Suprapubic skin (tissue), 4 donors: ENCODE measurements around the gene KLHDC9. TPM values are rescaled to one million over a fixed set of nuclear protein-coding genes. Genes with fewer than 3 reads are reported as not detected.

ENCODE experiments used
- DNase-seq, 2 donors: peaks; one replicate each; pipeline ENCODE4 v3.0.0-alpha.2; 2019; ENCODE audit warnings: low spot score in 2 of 2
- H3K27ac ChIP-seq: fragments of 200-600 bp; sonication (generic); one replicate; pipeline ENCODE4 v1.5.1; 2019
- H3K27me3 ChIP-seq: fragments of 200-600 bp; sonication (generic); one replicate; pipeline ENCODE4 v1.5.1; 2019
- H3K36me3 ChIP-seq: fragments of 200-600 bp; sonication (generic); one replicate; pipeline ENCODE4 v1.5.1; 2019
- H3K4me1 ChIP-seq: fragments of 200-600 bp; sonication (generic); one replicate; pipeline ENCODE4 v1.5.1; 2019
- H3K4me3 ChIP-seq: fragments of 200-600 bp; sonication (generic); one replicate; pipeline ENCODE4 v1.5.1; 2019; ENCODE audit warnings: mild to moderate bottlenecking
- H3K9me3 ChIP-seq: fragments of 200-600 bp; sonication (generic); one replicate; pipeline ENCODE4 v1.5.1; 2019
- CTCF ChIP-seq, 2 donors: fragments of 200-600 bp in 1 of 2; fragments of 450-650 bp in 1 of 2; sonication (generic) in 1 of 2; IDR thresholded peaks; one replicate each; pipeline ENCODE4 v1.5.1; 2016 to 2019; ENCODE audit warnings: antibody characterized with exemption in 2 of 2, mild to moderate bottlenecking in 1 of 2, moderate library complexity in 1 of 2
- EP300 ChIP-seq: sonication (generic); formaldehyde crosslinking; IDR thresholded peaks from one replicate; pipeline ENCODE4 v1.6.1; 2017; ENCODE audit warnings: antibody characterized with exemption
- POLR2A ChIP-seq, 2 donors: fragments of 450-650 bp; IDR thresholded peaks; one replicate each; pipeline ENCODE4 v1.6.1; 2017; ENCODE audit warnings: antibody characterized with exemption in 2 of 2, mild to moderate bottlenecking in 2 of 2, moderate library complexity in 2 of 2
- POLR2AphosphoS5 ChIP-seq, 3 donors: sonication (generic); formaldehyde crosslinking; IDR thresholded peaks; one replicate each; pipeline ENCODE4 v1.6.1; 2017; ENCODE audit warnings: antibody characterized with exemption in 3 of 3
- WGBS: methylation state at CpG from one replicate; pipeline ENCODE4 v1.1.5; 2018; 5-methylcytosine and 5-hydroxymethylcytosine counted together
- total RNA-seq, 4 donors: library from RNA; depleted of rRNA; stranded (reverse); fragments of >200 nt; gene quantifications; one replicate each; pipeline ENCODE4 v1.1.0, GENCODE V29; 2016

Gene KLHDC9
- total RNA-seq, 4 donors from 2014 or later = 1.3 to 4.0 (median 1.4) TPM; not detected in 1

DNA sequence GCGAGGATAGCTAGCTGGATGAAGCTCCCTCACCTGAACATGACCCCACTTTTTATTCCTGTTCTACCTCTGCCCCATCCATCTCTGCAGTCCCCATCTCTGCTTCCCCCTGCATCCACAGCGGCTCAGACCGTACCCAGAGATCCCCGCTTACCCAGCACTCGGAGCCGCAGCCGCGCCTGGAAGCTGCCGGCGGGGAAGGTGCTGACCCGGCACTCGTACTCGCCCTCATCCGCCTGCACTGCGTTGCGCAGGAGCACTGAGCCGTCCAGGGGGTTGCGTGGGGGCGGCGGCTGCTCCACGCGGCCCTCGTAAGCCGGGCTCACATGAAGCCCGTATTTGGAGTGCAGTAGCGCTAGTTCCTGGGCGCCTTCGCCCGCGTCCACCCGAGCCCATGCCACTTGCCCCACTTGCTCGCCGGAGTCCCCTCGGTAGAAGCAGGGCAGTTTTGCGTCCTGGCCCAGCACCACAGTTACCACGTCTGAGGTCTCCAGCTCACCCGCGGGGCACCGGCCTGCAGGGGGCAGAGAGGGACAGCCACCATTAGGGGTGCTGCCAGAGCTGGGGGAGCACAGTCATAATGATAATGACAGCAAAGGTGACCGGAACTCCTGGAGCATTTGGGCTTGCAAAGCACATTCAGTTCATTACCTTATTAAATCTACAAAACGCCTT, 18.6 kb upstream of the KLHDC9 start:
- Histone ChIP-seq H3K27me3 (no peaks in the 10 kb centered on the region), H3K4me3 (no peak overlapping the region), H3K27ac (peak overlapping the region; percentile 92), H3K4me1 (peaks cover 55% of the 10 kb centered on the region), H3K36me3 (no peaks in the 10 kb centered on the region), H3K9me3 (no peaks in the 10 kb centered on the region)
- no peak for DNase-seq
- WGBS = 66% methylated on average over 41 of the region's 41 CpGs
- TF ChIP-seq POLR2A (IDR thresholded peaks at IDR 0.05) (no peak), POLR2AphosphoS5 (IDR thresholded peaks at IDR 0.05) (no peak), EP300 (no peak), CTCF (IDR thresholded peaks at IDR 0.05) (no peak)

DNA sequence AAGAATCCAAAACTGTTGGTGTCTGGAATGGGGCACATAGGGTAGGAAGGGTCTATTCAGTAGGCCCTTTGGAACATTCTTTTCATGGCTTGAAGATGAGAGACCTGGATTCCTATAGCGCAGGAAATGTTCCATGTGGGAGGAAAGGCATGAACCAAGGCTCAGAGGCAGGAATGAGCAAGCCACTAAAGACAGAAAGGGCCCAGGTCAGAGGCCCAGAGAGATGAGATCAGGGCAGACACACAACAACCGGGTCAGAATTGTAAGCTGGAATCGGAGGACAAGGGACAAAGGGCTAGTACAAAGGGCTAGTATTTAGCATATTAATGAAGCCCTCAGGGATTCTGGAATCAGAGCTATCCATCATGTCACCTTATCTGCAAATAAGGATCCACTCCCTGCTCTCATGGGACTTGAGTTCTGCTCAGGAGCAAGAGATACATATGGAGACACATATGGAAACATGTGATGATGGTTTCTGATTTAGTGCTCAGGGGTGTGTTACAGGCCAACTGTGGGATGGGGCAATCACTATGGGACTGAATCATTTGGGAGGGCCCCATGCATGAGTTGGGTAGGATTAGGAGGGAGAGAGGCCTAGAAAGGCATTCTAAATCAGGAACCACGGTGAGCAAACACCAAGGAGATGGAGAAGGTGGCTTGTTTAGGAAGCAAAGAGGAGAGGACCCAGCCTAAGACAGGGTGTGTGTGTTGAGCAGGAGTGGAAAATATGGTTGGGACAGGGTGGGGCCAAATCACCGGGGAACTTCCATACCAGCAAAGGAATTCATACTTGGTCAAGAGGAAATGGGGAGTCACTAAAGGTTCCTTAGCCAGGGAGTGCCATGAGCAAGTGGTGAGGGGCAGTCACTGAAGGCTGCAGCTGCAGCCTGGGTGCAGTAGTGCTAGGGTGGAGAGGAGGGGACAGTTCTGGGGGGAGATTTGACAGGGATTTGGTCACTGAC, 17.4 kb upstream of the KLHDC9 start:
- no peak overlapping the region for H3K4me3 ChIP-seq
- H3K36me3 ChIP-seq = no peaks in the 10 kb centered on the region
- no peak for DNase-seq
- peaks cover 57% of the 10 kb centered on the region for H3K4me1 ChIP-seq
- peak overlapping the region; percentile 92 for H3K27ac ChIP-seq
- no peaks in the 10 kb centered on the region for H3K9me3 ChIP-seq
- no peak for TF ChIP-seq CTCF (IDR thresholded peaks at IDR 0.05)
- H3K27me3 ChIP-seq = no peaks in the 10 kb centered on the region
- WGBS = 65% methylated on average over 5 of the region's 5 CpGs

GRCh38 chr1:161081519-161081918, 16.6 kb upstream of the KLHDC9 start:
- Histone ChIP-seq H3K9me3 (no peaks in the 10 kb centered on the region), H3K4me3 (no peak overlapping the region), H3K36me3 (no peaks in the 10 kb centered on the region), H3K27me3 (no peaks in the 10 kb centered on the region), H3K27ac (peak overlapping the region; percentile 92), H3K4me1 (peaks cover 57% of the 10 kb centered on the region)
- TF ChIP-seq CTCF (IDR thresholded peaks at IDR 0.05) (no peak), POLR2A (IDR thresholded peaks at IDR 0.05) (no peak), EP300 (no peak), POLR2AphosphoS5 (IDR thresholded peaks at IDR 0.05) (no peak)
- WGBS = 96% methylated on average over 5 of the region's 5 CpGs
- no peak for DNase-seq

DNA sequence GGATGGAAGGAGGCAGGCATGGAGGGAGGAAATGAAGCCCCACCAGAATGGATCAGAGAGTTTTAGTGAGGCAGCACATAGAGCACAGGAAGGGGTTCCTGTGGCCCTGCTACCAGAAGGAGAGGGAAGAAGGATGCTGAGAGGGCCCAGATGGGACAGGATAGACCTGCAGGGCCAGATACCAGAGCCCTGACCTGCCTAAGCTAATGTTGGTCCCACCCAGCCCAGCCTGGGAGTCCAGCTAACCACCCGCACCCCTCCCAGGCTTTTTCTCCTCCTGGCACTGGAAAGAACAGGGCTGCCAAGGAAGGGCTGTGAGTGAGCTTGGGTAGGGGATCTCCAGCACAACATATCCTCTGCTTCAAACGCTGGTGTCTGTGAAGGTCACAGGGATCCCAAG, 15.7 kb upstream of the KLHDC9 start:
- no peak for DNase-seq
- TF ChIP-seq POLR2A (IDR thresholded peaks at IDR 0.05) (no peak), EP300 (no peak), CTCF (IDR thresholded peaks at IDR 0.05) (no peak), POLR2AphosphoS5 (IDR thresholded peaks at IDR 0.05) (no peak)
- 65% methylated on average over 2 of the region's 2 CpGs for whole genome bisulfite sequencing
- no peaks in the 10 kb centered on the region for H3K27me3 ChIP-seq
- peak overlapping the region; percentile 92 for H3K27ac ChIP-seq
- H3K9me3 ChIP-seq = no peaks in the 10 kb centered on the region
- H3K4me3 ChIP-seq = no peak overlapping the region
- no peaks in the 10 kb centered on the region for H3K36me3 ChIP-seq
- peaks cover 57% of the 10 kb centered on the region for H3K4me1 ChIP-seq
